GM12878 (cell line): ENCODE results near the gene G3BP1. TPM values are rescaled to one million over a fixed set of nuclear protein-coding genes. Genes with fewer than 3 reads are reported as not detected.

Experiments used
- ATAC-seq: fragments of 200-7000 bp; cut with Tn5 transposase; 3 replicates; pipeline ENCODE4 v1.9.1; 2020; ENCODE audit warnings: mild to moderate bottlenecking, moderate library complexity
- BruUV-seq: library from RNA; stranded (reverse); fragments of 400-500 nt; replicated peaks from 2 replicates; lab custom pipeline; 2021; lab: Mats Ljungman, UMichigan
- CTCF ChIA-PET: fragments of 300-600 bp; sonication (Branson Sonifier 250); formaldehyde crosslinking; extraction: SDS; loops from one replicate; lab custom pipeline; 2021; ENCODE audit warnings: inconsistent platforms; lab: Yijun Ruan, JAX
- POLR2A ChIA-PET: fragments of 350-600 bp; formaldehyde crosslinking; extraction: SDS; loops from one replicate; lab custom pipeline; 2021; ENCODE audit warnings: inconsistent platforms; lab: Charles Lee
- RAD21 ChIA-PET: fragments of 300-600 bp; sonication (Branson Sonifier 250); formaldehyde crosslinking; loops from one replicate; lab custom pipeline; 2023; ENCODE audit warnings: antibody characterized with exemption; ENCODE audit not compliant: unreplicated experiment; lab: Charles Lee
- SMC1A ChIA-PET: fragments of 300-600 bp; sonication (Branson Sonifier 250); formaldehyde crosslinking; loops from one replicate; lab custom pipeline; 2023; ENCODE audit not compliant: unreplicated experiment, uncharacterized antibody; lab: Charles Lee
- DNase-seq: peaks from one replicate; pipeline ENCODE4 v3.0.0-alpha.2; 2011; ENCODE audit warnings: low read depth, low spot score
- FAIRE-seq: peaks from 3 replicates; lab custom pipeline; 2011; peaks lifted over from hg19 to GRCh38; lab: Jason Lieb, UNC
- H2AFZ ChIP-seq: 2 replicates; pipeline ENCODE4 v1.6.0; 2011; ENCODE audit warnings: low read depth, low read length, control low read depth; ENCODE audit not compliant: control insufficient read depth
- H3K27ac ChIP-seq: 2 replicates; pipeline ENCODE4 v1.5.1; 2011; ENCODE audit warnings: control low read depth; ENCODE audit not compliant: control insufficient read depth, insufficient read depth
- H3K27me3 ChIP-seq, 2 experiments: replicated peaks in 1 of 2; 2 replicates each; pipeline versions ENCODE4 v1.6.0 to v1.6.1; 2011; ENCODE audit warnings: low read length in 1 of 2; ENCODE audit not compliant: control insufficient read depth in 2 of 2, insufficient read depth in 2 of 2
- H3K36me3 ChIP-seq, 2 experiments: 2 replicates each; pipeline ENCODE4 v1.5.1; 2011; ENCODE audit warnings: low read length in 1 of 2; ENCODE audit not compliant: control insufficient read depth in 2 of 2, insufficient read depth in 2 of 2
- H3K4me1 ChIP-seq: 2 replicates; pipeline ENCODE4 v1.6.1; 2011; ENCODE audit warnings: mild to moderate bottlenecking, low read length, moderate library complexity, mixed read lengths; ENCODE audit not compliant: control insufficient read depth, insufficient read depth
- H3K4me2 ChIP-seq: 2 replicates; pipeline ENCODE4 v1.6.0; 2011; ENCODE audit warnings: control low read depth; ENCODE audit not compliant: control insufficient read depth, insufficient read depth
- H3K4me3 ChIP-seq: fragments of 200-600 bp; sonication (generic); 2 replicates; pipeline ENCODE4 v1.5.1; 2016
- H3K79me2 ChIP-seq: 2 replicates; pipeline ENCODE4 v1.6.0; 2011; ENCODE audit warnings: low read length; ENCODE audit not compliant: control insufficient read depth, insufficient read depth
- H3K9ac ChIP-seq: 2 replicates; pipeline ENCODE4 v1.8.0; 2011; ENCODE audit warnings: low read length, control low read depth, mixed read lengths; ENCODE audit not compliant: control insufficient read depth, insufficient read depth
- H3K9me3 ChIP-seq: replicated peaks from 3 replicates; pipeline ENCODE4 v1.5.1; 2011; ENCODE audit warnings: mild to moderate bottlenecking, low read length; ENCODE audit not compliant: control insufficient read depth, insufficient read depth
- H4K20me1 ChIP-seq: 2 replicates; pipeline ENCODE4 v1.6.0; 2011; ENCODE audit not compliant: control insufficient read depth, insufficient read depth
- IKZF2 ChIP-seq, 2 experiments: fragments of 450-650 bp; IDR thresholded peaks; 2 replicates each; pipeline ENCODE4 v1.6.1; 2017; ENCODE audit warnings: mild to moderate bottlenecking in 2 of 2, moderate library complexity in 2 of 2
- KLF5 ChIP-seq: fragments of 450-650 bp; IDR thresholded peaks from 2 replicates; pipeline ENCODE4 v1.6.1; 2014; ENCODE audit warnings: mild to moderate bottlenecking; ENCODE audit not compliant: partially characterized antibody
- NR2C2 ChIP-seq: IDR thresholded peaks from 2 replicates; pipeline ENCODE4 v1.6.1; 2011; ENCODE audit warnings: borderline replicate concordance, low read depth; ENCODE audit not compliant: control insufficient read depth, insufficient read length
- SUPT20H ChIP-seq: IDR thresholded peaks from 2 replicates; pipeline ENCODE4 v1.6.1; 2011; ENCODE audit warnings: low read depth, mild to moderate bottlenecking, low read length, moderate library complexity, borderline replicate concordance; ENCODE audit not compliant: control insufficient read depth
- WGBS: methylation state at CpG from one replicate; pipeline ENCODE4 v1.1.6; 2016; ENCODE audit warnings: low lambda C conversion rate; ENCODE audit not compliant: insufficient replicate concordance, insufficient coverage; ENCODE audit errors: missing lambda C conversion rate; 5-methylcytosine and 5-hydroxymethylcytosine counted together
- in situ Hi-C: fragments of 300-500 bp; cut with MboI; formaldehyde crosslinking; loops from 9 replicates; pipeline ENCODE4 v1.14.3; 2018; ENCODE audit warnings: mixed read lengths
- intact Hi-C: fragments of 100-400 bp; cut with micrococcal nuclease; formaldehyde crosslinking; loops from one replicate; pipeline ENCODE4 v1.14.2; 2022; ENCODE audit not compliant: unreplicated experiment
- polyA plus RNA-seq, 11 experiments: library from polyadenylated mRNA; depleted of rRNA in 4 of 11; unstranded in 6 of 11; stranded (reverse) in 5 of 11; fragments of >200 nt; fragmentation: Nextera tagmentation in 4 of 11; fragmentation: Illumina TruSeq in 1 of 11; extraction: Ambion mirVana in 4 of 11; extraction: Trizol in 1 of 11; gene quantifications; 1 replicate in 1 of 11; 2 replicates in 10 of 11; pipeline versions ENCODE4 v1.2.1 to v1.2.3, GENCODE V29; 2011 to 2016; ENCODE audit warnings: inconsistent platforms in 2 of 11, missing spikeins in 2 of 11, low read depth in 1 of 11
- total RNA-seq, 4 experiments: library from RNA; depleted of rRNA in 3 of 4; stranded (reverse); fragments of >200 nt in 3 of 4; fragmentation: Illumina TruSeq in 1 of 4; extraction: Trizol in 1 of 4; gene quantifications; 2 replicates each; pipeline versions ENCODE4 v1.2.1 to v1.2.3, GENCODE V29; 2013 to 2021
- TF ChIP-seq, protein P1 (sequence below): fragments of 450-650 bp; IDR thresholded peaks from 2 replicates; pipeline ENCODE4 v1.6.1; 2017; ENCODE audit warnings: mild to moderate bottlenecking, moderate library complexity
- TF ChIP-seq, protein P2 (sequence below): fragments of 450-650 bp; IDR thresholded peaks from 2 replicates; pipeline ENCODE4 v1.6.1; 2017; ENCODE audit warnings: low read depth, mild to moderate bottlenecking, moderate library complexity

G3BP1 gene
- total and polyA plus RNA-seq, 10 of the 15 experiments (the other 5 are each of a cell fraction or from before 2014, with no cell fraction given) = 49.7 to 438 (median 148) TPM

- TF ChIP-seq, protein P1, sequence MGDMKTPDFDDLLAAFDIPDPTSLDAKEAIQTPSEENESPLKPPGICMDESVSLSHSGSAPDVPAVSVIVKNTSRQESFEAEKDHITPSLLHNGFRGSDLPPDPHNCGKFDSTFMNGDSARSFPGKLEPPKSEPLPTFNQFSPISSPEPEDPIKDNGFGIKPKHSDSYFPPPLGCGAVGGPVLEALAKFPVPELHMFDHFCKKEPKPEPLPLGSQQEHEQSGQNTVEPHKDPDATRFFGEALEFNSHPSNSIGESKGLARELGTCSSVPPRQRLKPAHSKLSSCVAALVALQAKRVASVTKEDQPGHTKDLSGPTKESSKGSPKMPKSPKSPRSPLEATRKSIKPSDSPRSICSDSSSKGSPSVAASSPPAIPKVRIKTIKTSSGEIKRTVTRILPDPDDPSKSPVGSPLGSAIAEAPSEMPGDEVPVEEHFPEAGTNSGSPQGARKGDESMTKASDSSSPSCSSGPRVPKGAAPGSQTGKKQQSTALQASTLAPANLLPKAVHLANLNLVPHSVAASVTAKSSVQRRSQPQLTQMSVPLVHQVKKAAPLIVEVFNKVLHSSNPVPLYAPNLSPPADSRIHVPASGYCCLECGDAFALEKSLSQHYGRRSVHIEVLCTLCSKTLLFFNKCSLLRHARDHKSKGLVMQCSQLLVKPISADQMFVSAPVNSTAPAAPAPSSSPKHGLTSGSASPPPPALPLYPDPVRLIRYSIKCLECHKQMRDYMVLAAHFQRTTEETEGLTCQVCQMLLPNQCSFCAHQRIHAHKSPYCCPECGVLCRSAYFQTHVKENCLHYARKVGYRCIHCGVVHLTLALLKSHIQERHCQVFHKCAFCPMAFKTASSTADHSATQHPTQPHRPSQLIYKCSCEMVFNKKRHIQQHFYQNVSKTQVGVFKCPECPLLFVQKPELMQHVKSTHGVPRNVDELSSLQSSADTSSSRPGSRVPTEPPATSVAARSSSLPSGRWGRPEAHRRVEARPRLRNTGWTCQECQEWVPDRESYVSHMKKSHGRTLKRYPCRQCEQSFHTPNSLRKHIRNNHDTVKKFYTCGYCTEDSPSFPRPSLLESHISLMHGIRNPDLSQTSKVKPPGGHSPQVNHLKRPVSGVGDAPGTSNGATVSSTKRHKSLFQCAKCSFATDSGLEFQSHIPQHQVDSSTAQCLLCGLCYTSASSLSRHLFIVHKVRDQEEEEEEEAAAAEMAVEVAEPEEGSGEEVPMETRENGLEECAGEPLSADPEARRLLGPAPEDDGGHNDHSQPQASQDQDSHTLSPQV = 0 out of 2 replicates have a peak, but pooled peaks have one; percentile 43
Measured at GRCh38 chr5:151740336-151740942, 31.3 kb upstream of the G3BP1 start (continued).

DNA sequence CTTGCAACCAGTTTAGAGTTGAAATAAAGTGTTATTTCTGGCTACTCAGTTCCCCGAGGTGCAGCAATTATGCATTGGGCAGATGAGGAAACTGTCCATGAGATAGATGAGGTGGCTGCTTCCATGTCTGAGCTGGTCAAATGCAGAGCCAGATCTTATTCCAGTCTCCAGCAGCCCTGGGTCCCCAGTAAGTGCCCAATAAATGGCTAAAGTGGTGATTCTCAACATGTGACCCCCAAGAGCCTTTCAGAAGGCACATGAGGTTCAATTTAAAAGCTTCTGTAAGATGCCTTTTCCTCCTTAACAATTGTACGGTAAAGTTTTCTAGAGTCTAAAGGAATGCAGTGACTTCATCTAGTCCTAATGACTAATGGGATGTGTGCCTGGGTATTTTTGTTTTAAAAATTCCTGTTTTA, 30.8 kb upstream of the G3BP1 start:
- Histone ChIP-seq H3K36me3 (peaks cover 5 to 31% of the 10 kb centered on the region in 2 experiments), H3K27ac (peak overlapping the region; percentile 54), H3K9ac (no peak overlapping the region), H4K20me1 (no peaks in the 10 kb centered on the region), H3K79me2 (peaks cover 5% of the 10 kb centered on the region), H3K4me3 (no peak overlapping the region), H2AFZ (peak overlapping the region; percentile 44), H3K4me1 (peaks cover 41% of the 10 kb centered on the region), H3K27me3 (no peaks in the 10 kb centered on the region), H3K4me2 (0 out of 2 replicates have a peak overlapping the region, but pooled peaks have one; percentile 2), H3K9me3 (no peaks in the 10 kb centered on the region)
- TF ChIP-seq KLF5 (no peak), NR2C2 (no peak), SUPT20H (no peak), IKZF2 (IDR thresholded peaks at IDR 0.05) (no peak)
- TF ChIP-seq, protein P2, sequence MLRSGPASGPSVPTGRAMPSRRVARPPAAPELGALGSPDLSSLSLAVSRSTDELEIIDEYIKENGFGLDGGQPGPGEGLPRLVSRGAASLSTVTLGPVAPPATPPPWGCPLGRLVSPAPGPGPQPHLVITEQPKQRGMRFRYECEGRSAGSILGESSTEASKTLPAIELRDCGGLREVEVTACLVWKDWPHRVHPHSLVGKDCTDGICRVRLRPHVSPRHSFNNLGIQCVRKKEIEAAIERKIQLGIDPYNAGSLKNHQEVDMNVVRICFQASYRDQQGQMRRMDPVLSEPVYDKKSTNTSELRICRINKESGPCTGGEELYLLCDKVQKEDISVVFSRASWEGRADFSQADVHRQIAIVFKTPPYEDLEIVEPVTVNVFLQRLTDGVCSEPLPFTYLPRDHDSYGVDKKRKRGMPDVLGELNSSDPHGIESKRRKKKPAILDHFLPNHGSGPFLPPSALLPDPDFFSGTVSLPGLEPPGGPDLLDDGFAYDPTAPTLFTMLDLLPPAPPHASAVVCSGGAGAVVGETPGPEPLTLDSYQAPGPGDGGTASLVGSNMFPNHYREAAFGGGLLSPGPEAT = 0 out of 2 replicates have a peak, but pooled peaks have one; percentile 1
- peak; percentile 7 for FAIRE-seq
- WGBS = 83% methylated on average over 2 of the region's 2 CpGs
- intact Hi-C loops (loop anchor here (1.0 to 5.0 kb wide), 5 partner anchors 20 to 294 kb away; partner anchors contain the start of gene SLC36A1), in situ Hi-C loops (loop anchor here (5.0 to 10.0 kb wide), 3 partner anchors 79 to 294 kb away; partner anchors contain the start of gene SLC36A1)
- SMC1A ChIA-PET = interaction anchor here (0.7 to 11.1 kb wide), 21 partner anchors 8 to 1125 kb away, joined by 3 to 154 read pairs (median 5); partner anchors contain the start of gene G3BP1
- peak; percentile 4 for ATAC-seq
- RAD21 ChIA-PET = interaction anchor here (0.7 to 11.2 kb wide), 15 partner anchors 9 to 217 kb away, joined by 3 to 207 read pairs (median 5); partner anchors contain the start of gene G3BP1
- no peak for DNase-seq
- no TSS peak for BruUV-seq
- POLR2A ChIA-PET = interaction anchor here (1.3 to 4.9 kb wide), 4 partner anchors 20 to 83 kb away, joined by 7 to 36 read pairs (median 15); partner anchors contain the start of gene G3BP1
- CTCF ChIA-PET = interaction anchor here (0.6 to 13.9 kb wide), 27 partner anchors 8 to 293 kb away, joined by 3 to 381 read pairs (median 7); partner anchors contain the start of genes G3BP1 and SLC36A1
